Cortex of kidney (tissue), 1 donor: ENCODE data around the gene S1PR2.
"Not testable (repeated sequence)": the region's sequence is repeated elsewhere in the genome, so short reads cannot be mapped to it uniquely, and the experiment has no call there.

ENCODE experiments used
- DNase-seq: peaks from one replicate; lab custom pipeline; 2025; lab: John Stamatoyannopoulos, UW

Gene S1PR2

GRCh38 chr19:10223488-10224213, 7.5 kb downstream of the S1PR2 start:
- no peak for DNase-seq

- no peak for DNase-seq
Measured at GRCh38 chr19:10222201-10222890, 8.8 kb downstream of the S1PR2 start.

GRCh38 chr19:10220695-10221094, 10.4 kb downstream of the S1PR2 start:
- DNase-seq: no peak

- DNase-seq: no peak
Measured at GRCh38 chr19:10219678-10220077, 11.5 kb downstream of the S1PR2 start.

- no peak for DNase-seq
Measured at GRCh38 chr19:10217085-10217484, 14.0 kb downstream of the S1PR2 start.

GRCh38 chr19:10214784-10215183, 16.3 kb downstream of the S1PR2 start:
- DNase-seq: no peak

GRCh38 chr19:10211691-10212090, 19.4 kb downstream of the S1PR2 start:
- no peak for DNase-seq

GRCh38 chr19:10211061-10211460, 20.1 kb downstream of the S1PR2 start:
- no peak for DNase-seq

GRCh38 chr19:10209315-10209714, 21.8 kb downstream of the S1PR2 start:
- no peak for DNase-seq

- no peak for DNase-seq
Measured at GRCh38 chr19:10207026-10207425, 24.1 kb downstream of the S1PR2 start.

- DNase-seq: no peak
Measured at GRCh38 chr19:10206226-10206885, 24.8 kb downstream of the S1PR2 start.

GRCh38 chr19:10205636-10206035, 25.5 kb downstream of the S1PR2 start:
- DNase-seq: no peak

- DNase-seq: no peak
Measured at GRCh38 chr19:10203686-10204085, 27.4 kb downstream of the S1PR2 start.

GRCh38 chr19:10201176-10201575, 30.0 kb downstream of the S1PR2 start:
- DNase-seq: no peak

- not testable (repeated sequence) for DNase-seq
Measured at GRCh38 chr19:10200101-10200500, 31.0 kb downstream of the S1PR2 start.

GRCh38 chr19:10198889-10199644, 32.1 kb downstream of the S1PR2 start:
- not testable (repeated sequence) for DNase-seq

- DNase-seq: no peak
Measured at GRCh38 chr19:10195199-10195519, 36.0 kb downstream of the S1PR2 start.

GRCh38 chr19:10194500-10195198, 36.5 kb downstream of the S1PR2 start, which contains the start of gene DNMT1:
TSS of gene DNMT1 (minus strand) at chr19:10194953. CDS start at chr19:10194899, 54 bp downstream.
- DNase-seq: no peak

- no peak for DNase-seq
Measured at GRCh38 chr19:10193790-10194499, 37.2 kb downstream of the S1PR2 start.

- no peak for DNase-seq
Measured at GRCh38 chr19:10192922-10193321, 38.2 kb downstream of the S1PR2 start.

GRCh38 chr19:10191347-10191746, 39.8 kb downstream of the S1PR2 start:
- no peak for DNase-seq
